GM12891 (cell line): ENCODE measurements around the gene SHFL.

Experiments
- PAX5 ChIP-seq: IDR thresholded peaks from 2 replicates; pipeline ENCODE4 v1.6.1; 2011; ENCODE audit warnings: low read length, moderate library complexity, mild to moderate bottlenecking; ENCODE audit not compliant: insufficient read depth, severe bottlenecking
- POLR2A ChIP-seq: IDR thresholded peaks from 2 replicates; pipeline ENCODE4 v1.6.1; 2011; ENCODE audit warnings: low read depth, low read length, control low read depth
- POLR2AphosphoS5 ChIP-seq: IDR thresholded peaks from 2 replicates; pipeline ENCODE4 v1.6.1; 2011; ENCODE audit warnings: low read depth, low read length, control low read depth
- POU2F2 ChIP-seq: IDR thresholded peaks from 2 replicates; pipeline ENCODE4 v1.6.1; 2011; ENCODE audit warnings: low read depth, mild to moderate bottlenecking, control low read depth, low read length, moderate library complexity
- TAF1 ChIP-seq: IDR thresholded peaks from 2 replicates; pipeline ENCODE4 v1.6.1; 2011; ENCODE audit warnings: low read depth, low read length, control low read depth

GRCh38 chr19:10095622-10095947 is 9.5 kb downstream of the SHFL start:
- TF ChIP-seq POLR2AphosphoS5, result no peak
- TF ChIP-seq POLR2A, result no peak
- TF ChIP-seq PAX5, result no peak
- no peak for TF ChIP-seq TAF1
- TF ChIP-seq POU2F2, result peak; percentile 34; the same call in 1 of the 2 replicates
